ENCODE measurements around the gene TP53AIP1.

The TP53AIP1 gene

GRCh38 chr11:128968916-128969315 lies 26.2 kb upstream of the TP53AIP1 start:
- TF ChIP-seq, protein P1, sequence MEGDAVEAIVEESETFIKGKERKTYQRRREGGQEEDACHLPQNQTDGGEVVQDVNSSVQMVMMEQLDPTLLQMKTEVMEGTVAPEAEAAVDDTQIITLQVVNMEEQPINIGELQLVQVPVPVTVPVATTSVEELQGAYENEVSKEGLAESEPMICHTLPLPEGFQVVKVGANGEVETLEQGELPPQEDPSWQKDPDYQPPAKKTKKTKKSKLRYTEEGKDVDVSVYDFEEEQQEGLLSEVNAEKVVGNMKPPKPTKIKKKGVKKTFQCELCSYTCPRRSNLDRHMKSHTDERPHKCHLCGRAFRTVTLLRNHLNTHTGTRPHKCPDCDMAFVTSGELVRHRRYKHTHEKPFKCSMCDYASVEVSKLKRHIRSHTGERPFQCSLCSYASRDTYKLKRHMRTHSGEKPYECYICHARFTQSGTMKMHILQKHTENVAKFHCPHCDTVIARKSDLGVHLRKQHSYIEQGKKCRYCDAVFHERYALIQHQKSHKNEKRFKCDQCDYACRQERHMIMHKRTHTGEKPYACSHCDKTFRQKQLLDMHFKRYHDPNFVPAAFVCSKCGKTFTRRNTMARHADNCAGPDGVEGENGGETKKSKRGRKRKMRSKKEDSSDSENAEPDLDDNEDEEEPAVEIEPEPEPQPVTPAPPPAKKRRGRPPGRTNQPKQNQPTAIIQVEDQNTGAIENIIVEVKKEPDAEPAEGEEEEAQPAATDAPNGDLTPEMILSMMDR (IDR thresholded peaks at IDR 0.05) = no peak
- no peak for DNase-seq (ENCODE audit: low spot score)
- no peak overlapping the region for H3K27ac ChIP-seq
- no peak overlapping the region for H3K4me3 ChIP-seq

GRCh38 chr11:128967578-128967977 lies 24.9 kb upstream of the TP53AIP1 start:
- Histone ChIP-seq H3K4me3 (no peak overlapping the region), H3K27ac (no peak overlapping the region)
- TF ChIP-seq, protein P1 (IDR thresholded peaks at IDR 0.05) = no peak
- DNase-seq (ENCODE audit: low spot score) = no peak

DNA sequence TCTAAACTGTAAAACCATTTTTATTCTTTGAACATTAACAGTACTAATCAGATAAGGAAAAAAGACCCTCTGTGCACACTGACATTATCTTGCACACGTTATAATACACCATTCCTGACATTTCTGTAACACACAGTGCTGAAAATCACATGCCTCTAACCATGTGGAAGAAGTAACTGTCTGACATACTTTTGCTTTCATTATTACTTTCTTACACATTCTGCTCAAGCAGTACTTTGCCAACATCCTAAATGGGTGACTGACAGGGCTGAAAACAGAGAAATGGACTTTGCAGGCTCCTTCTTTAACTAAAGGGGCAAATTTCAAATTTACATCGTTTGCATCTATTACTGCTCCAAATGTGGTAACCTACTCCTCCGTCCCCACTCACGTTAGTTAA lies 22.8 kb upstream of the TP53AIP1 start:
- DNase-seq (ENCODE audit: low spot score) = no peak
- Histone ChIP-seq H3K27ac (no peak overlapping the region), H3K4me3 (no peak overlapping the region)
- TF ChIP-seq, protein P1 (IDR thresholded peaks at IDR 0.05) = no peak

DNA sequence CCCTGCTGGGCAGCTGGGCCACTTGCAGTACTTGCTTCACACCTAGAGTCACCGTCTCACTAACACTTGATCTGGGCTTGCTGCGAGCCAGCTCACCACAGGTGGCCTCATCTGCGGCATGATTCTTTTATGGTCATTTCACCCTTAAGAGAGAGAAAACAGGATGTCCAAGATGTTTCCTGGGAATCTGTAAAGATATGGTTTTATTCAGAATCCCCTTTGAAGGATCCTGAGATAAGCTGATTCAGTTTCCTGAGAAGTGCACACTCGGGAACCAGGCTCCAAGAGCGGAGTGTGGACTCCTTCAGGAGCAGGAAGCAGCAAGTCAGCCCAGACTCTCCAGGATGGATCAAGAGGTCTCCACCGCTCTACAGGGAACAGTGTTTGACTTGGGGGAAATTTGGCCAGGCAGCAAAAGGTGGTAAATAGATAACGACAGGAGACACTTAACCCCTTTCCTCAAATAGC lies 21.8 kb upstream of the TP53AIP1 start:
- TF ChIP-seq, protein P1 (IDR thresholded peaks at IDR 0.05) = no peak
- Histone ChIP-seq H3K27ac (no peak overlapping the region), H3K4me3 (no peak overlapping the region)
- DNase-seq (ENCODE audit: low spot score) = no peak

- TF ChIP-seq, protein P1 (IDR thresholded peaks at IDR 0.05) = no peak
- no peak overlapping the region for H3K4me3 ChIP-seq
- no peak for DNase-seq (ENCODE audit: low spot score)
- H3K27ac ChIP-seq = no peak overlapping the region
These were observed 21.2 kb upstream of the TP53AIP1 start for GRCh38 chr11:128963744-128964325.

DNA sequence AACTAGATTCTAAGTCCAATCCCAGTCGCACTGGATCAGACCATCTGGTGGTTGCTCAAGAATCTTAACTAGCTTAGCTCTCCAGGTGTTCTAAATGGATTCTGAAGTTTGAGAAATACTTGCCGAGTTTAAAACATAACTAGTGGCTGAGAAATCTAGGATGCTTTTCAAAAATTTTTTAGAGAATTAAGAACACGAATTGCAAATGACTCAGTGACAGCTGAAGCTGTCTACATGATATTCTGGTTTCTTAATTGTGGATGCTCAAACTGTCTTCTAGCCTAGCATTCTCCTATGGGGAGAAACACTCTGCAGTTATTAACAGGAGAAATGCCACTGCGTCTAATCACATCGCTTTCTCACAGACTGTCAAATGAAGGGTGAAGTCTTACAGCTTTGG lies 20.2 kb upstream of the TP53AIP1 start:
- TF ChIP-seq, protein P1 (IDR thresholded peaks at IDR 0.05) = no peak
- no peak for DNase-seq (ENCODE audit: low spot score)
- Histone ChIP-seq H3K27ac (no peak overlapping the region), H3K4me3 (no peak overlapping the region)

- DNase-seq (ENCODE audit: low spot score) = no peak
- H3K27ac ChIP-seq = no peak overlapping the region
- no peak overlapping the region for H3K4me3 ChIP-seq
- TF ChIP-seq, protein P1 (IDR thresholded peaks at IDR 0.05) = no peak
These were observed 19.0 kb upstream of the TP53AIP1 start for GRCh38 chr11:128961645-128962044.
